ENCODE data around the gene DDA1. TPM values are rescaled to one million over a fixed set of nuclear protein-coding genes. Genes with fewer than 3 reads are reported as not detected.

Gene DDA1
- total RNA-seq, result 9.0 and 21.1 TPM in 2 replicates

GRCh38 chr19:17309198-17309964 is at the start of gene DDA1:
Gene DDA1 (plus strand): TSS chr19:17309563. CDS start chr19:17309655, 92 bp downstream.
- FAIRE-seq (peak; percentile 99), DNase-seq (ENCODE audit: low read depth) (peak; percentile 99)
- no peak for TF ChIP-seq CTCF (IDR thresholded peaks at IDR 0.05; ENCODE audit: insufficient read depth, low read length, severe bottlenecking)
- Histone ChIP-seq H3K36me3 (ENCODE audit: control insufficient read depth, insufficient read depth, low read length) (peaks cover 13% of the 10 kb centered on the region), H3K4me3 (ENCODE audit: low read depth, low read length) (peak within 1 kb of the TSS; percentile 76), H3K27me3 (ENCODE audit: control insufficient read depth, insufficient read depth, low read length) (no peaks in the 10 kb centered on the region)

- no peak for FAIRE-seq
- no peaks in the 10 kb centered on the region for H3K36me3 ChIP-seq (ENCODE audit: control insufficient read depth, insufficient read depth, low read length)
- H3K27me3 ChIP-seq (ENCODE audit: control insufficient read depth, insufficient read depth, low read length), result no peaks in the 10 kb centered on the region
- DNase-seq (ENCODE audit: low read depth), result no peak
- no peak for TF ChIP-seq CTCF (IDR thresholded peaks at IDR 0.05; ENCODE audit: insufficient read depth, low read length, severe bottlenecking)
- no peak overlapping the region for H3K4me3 ChIP-seq (ENCODE audit: low read depth, low read length)
Observed at GRCh38 chr19:17259934-17260333, 49.4 kb upstream of the DDA1 start.

GRCh38 chr19:17260842-17261325 is 48.5 kb upstream of the DDA1 start:
- DNase-seq (ENCODE audit: low read depth) (peak; percentile 67), FAIRE-seq (no peak)
- Histone ChIP-seq H3K4me3 (ENCODE audit: low read depth, low read length) (no peak overlapping the region), H3K36me3 (ENCODE audit: control insufficient read depth, insufficient read depth, low read length) (no peaks in the 10 kb centered on the region), H3K27me3 (ENCODE audit: control insufficient read depth, insufficient read depth, low read length) (no peaks in the 10 kb centered on the region)
- TF ChIP-seq CTCF (IDR thresholded peaks at IDR 0.05; ENCODE audit: insufficient read depth, low read length, severe bottlenecking), result peak; percentile 99

- H3K4me3 ChIP-seq (ENCODE audit: low read depth, low read length), result no peak overlapping the region
- H3K27me3 ChIP-seq (ENCODE audit: control insufficient read depth, insufficient read depth, low read length), result no peaks in the 10 kb centered on the region
- DNase-seq (ENCODE audit: low read depth) (no peak), FAIRE-seq (no peak)
- TF ChIP-seq CTCF (IDR thresholded peaks at IDR 0.05; ENCODE audit: insufficient read depth, low read length, severe bottlenecking), result no peak
- no peaks in the 10 kb centered on the region for H3K36me3 ChIP-seq (ENCODE audit: control insufficient read depth, insufficient read depth, low read length)
Observed at GRCh38 chr19:17262557-17262956, 46.8 kb upstream of the DDA1 start.

- no peak for DNase-seq (ENCODE audit: low read depth)
- TF ChIP-seq CTCF (IDR thresholded peaks at IDR 0.05; ENCODE audit: insufficient read depth, low read length, severe bottlenecking), result no peak
- H3K4me3 ChIP-seq (ENCODE audit: low read depth, low read length), result no peak overlapping the region
- peaks cover 1% of the 10 kb centered on the region for H3K36me3 ChIP-seq (ENCODE audit: control insufficient read depth, insufficient read depth, low read length)
- FAIRE-seq, result no peak
- no peaks in the 10 kb centered on the region for H3K27me3 ChIP-seq (ENCODE audit: control insufficient read depth, insufficient read depth, low read length)
Observed at GRCh38 chr19:17263712-17264640, 45.4 kb upstream of the DDA1 start.
